NCI-H2029 (cell line): Measurements from ENCODE around the gene LYRM7.
"Not testable (repeated sequence)": the region's sequence is repeated elsewhere in the genome, so short reads cannot be mapped to it uniquely, and the experiment has no call there.

Experiments used
- DNase-seq: peaks from one replicate; lab custom pipeline; 2025; lab: John Stamatoyannopoulos, UW

Gene LYRM7

GRCh38 chr5:131221008-131221703 is 50.4 kb downstream of the LYRM7 start:
- DNase-seq, result no peak

DNA sequence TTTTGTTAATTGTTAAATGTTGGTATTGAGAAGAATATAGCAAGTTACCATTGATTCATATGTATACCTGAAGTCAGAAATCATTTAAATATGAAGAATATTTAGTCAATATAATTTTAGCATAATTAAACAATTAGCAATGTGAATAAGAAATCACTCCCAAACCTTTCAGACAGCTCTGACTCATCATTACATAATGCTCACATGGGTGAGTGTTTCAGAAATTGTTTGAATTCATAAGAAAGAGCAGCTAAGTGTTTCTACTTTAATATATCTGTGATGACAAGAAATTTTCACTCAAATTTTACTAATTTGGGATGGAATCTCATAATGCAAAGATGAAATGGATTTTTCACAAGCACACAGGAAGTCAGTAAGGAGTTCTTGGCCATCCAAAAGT is 51.1 kb downstream of the LYRM7 start:
- no peak for DNase-seq

DNA sequence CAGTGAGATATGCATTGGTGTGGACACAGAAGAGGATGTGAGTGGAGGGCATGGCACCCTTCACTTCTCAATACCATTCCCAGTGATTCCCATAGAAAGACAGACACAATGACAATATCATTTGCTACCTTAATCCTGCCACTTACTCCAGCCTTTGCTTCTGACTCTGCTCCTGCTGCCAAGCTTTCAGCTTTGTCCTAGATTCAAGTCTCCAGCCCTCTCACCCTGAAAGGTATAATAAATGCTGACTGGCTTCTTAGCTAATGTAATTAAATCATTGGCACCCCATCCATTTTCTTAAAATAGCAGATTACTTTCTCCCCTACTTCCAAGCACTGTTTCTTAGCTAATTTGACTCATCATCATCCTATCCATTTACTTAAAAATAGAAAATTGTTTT is 52.0 kb downstream of the LYRM7 start:
- no peak for DNase-seq

DNA sequence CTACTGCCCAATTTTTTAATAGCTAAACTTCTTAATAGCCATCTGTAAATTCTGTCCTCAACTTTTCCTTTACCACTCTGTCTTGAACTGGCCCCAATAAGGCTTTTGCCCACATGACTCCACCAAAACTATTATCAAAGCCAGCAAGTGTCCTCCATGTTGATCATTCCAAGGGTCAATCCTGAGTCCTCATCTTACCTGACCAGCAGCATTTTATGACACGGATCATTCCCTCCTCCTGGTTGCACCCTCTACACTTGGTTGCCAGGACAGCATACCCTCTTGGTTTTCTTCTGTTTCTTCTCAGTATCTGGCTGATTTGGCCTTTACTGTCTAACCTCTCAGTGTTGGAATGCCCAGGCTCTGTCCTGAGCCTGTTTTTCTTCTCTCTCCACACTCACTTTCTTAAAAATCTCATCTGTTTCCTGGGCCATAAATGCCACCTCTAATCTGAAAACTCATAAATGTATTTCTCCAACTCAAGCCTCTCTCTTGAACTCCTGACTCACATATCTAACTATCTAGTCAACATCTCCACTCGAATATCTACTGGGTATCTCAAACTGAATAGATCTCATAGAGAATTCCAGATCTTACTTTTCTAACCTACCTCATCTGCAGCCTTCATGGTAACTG is 53.1 kb downstream of the LYRM7 start:
- DNase-seq, result no peak

DNA sequence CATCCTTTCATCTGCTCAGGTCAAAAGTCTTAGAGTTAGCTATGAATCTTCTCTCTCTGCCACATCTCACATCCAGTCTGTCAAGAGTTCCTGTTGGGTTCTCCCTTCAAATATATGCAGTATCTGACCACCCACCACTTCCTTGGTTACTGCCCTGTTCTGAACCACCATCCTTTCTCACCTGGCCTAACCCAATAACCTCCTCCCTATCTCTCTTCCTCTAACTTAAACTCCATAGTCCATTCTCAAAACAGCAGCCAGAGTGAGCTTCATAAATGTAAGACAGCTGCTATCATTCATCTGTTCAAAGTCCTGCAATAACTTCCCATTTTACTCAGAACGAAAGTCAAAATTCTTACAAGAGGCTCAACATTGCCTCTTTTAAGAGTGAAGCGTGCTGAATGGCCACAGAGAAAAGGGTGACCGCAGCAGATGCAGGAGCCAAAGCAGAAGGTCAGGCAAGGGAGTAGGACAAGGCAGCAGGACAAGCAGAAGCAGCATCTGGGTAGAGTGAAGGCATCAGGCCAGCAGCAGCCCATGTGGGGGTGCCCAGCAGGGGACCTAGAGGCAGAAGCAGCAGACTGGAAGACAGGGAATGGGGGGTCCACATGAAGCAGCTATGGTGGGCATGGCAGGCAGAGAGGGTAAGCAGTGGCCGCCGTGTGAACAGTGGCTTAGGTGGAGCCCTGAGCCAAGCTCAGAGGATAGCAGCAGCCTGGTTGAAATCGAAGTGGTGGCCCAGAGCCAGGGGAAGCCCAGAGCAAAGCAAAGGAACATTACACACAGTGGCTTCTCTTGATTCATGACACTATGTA is 53.9 kb downstream of the LYRM7 start:
- DNase-seq, result no peak

DNA sequence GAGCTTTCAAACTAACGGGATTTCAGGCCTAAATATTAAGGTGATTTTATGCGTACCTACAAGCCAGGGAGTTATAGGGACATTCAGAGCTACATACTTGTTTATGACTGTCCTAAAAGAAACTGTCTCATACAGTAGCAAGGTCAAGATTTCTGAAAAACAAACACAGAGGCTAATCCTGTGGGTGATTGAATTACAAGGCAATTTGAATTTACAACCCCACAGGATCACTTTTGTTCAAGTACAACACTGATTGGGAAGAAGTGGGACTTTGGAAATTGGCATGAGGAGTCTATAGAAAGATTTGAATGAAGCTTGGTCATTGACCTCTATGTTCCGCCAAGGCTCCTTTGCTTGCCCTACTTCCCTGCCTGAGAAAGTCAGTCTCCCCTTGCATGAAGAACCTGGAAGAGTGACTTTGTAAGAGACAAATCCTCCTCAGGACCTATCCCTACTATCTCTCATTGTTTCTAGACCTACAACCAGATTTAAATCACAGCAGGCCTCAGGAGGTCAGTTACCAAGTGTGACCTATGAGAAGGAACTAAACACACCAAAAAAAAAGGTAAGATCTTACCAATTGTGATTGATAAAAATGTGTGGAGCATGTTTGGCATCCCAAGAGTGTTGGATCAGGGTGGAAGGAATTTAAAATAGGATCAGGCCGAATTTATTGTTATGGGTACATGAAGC is 54.7 kb downstream of the LYRM7 start:
- no peak for DNase-seq

- no peak for DNase-seq
Measured at GRCh38 chr5:131226899-131227298, 56.2 kb downstream of the LYRM7 start.

DNA sequence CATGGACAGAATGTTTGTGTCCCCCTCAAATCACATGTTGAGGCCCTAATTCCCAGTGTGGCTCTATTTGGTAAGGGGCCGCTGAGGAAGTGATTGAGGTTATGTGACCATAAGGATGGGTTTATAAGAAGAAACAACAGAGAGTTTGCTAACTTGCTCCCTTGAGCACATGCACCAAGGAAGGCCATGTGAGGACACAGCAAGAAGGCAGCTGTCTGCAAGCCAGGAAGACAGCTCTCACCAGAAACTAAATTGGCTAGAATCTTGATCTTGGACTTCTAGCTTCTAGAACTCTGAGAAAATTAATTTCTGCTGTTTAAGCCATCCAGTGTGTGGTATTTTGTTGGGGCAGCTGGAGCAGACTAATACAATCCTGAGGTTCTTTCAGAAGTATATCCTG is 57.9 kb downstream of the LYRM7 start:
- DNase-seq, result no peak

DNA sequence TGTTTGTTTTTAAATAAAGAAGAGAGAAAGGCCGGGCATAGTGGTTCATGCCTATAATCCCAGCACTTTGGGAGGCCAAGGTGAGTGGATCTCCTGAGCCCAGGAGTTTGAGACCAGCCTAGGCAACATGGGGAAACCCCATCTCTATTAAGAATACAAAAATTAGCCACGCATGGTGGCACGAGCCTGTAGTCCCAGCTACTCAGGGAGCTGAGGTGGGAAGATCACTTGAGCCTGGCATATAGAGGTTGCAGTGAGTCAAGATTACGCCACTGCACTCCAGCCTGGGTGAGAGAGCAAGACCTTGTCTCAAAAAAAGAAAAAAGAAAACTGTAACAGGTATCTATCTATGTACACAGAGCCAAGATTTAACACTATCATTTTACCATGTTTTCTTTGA is 58.9 kb downstream of the LYRM7 start:
- no peak for DNase-seq

GRCh38 chr5:131230406-131230805 is 59.7 kb downstream of the LYRM7 start:
- DNase-seq, result no peak

- DNase-seq, result no peak
Measured at GRCh38 chr5:131239686-131240085, 68.9 kb downstream of the LYRM7 start.

DNA sequence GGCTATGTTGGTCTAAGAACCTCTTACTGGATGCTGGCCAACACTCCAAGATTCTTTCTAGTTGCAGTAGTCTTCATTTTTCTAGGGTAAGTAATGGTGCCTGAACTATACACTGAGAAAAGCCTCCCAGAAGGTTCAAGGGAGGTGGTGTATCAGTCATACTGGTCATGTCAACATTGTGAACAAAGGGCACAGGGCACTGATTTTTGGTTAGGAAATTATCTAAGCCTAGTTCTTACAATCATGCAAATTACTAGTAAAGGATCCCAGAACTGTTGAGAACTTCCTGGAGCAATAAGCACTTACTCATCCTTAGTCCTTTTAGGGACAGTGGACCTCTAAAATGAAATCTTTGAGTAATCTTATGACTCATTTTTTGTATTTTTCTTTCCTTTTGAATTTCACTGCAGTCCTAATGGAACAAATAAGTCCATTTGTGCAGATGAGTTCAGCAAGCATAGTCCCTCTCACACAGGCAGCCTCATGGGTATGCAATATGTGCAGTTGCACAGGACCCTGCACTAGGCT is 72.0 kb downstream of the LYRM7 start:
- no peak for DNase-seq

DNA sequence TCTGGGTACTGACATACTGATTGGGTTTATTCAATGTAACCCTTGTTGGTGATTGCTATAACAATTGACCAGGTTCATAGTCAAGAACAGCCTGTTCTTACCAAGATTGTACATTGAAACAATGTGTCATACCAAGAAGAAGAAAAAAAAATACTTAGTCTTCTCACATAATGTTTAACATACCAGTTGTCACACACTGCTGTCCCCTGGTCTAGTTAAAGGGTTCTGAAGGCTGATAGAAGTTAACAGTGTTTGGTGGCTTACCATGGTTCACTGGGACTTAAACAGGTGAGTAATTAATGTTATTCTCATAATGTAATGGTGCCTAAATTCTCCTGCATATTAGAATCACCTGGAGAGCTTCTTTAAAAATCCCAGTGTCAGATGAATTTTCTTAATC is 74.6 kb downstream of the LYRM7 start:
- no peak for DNase-seq

DNA sequence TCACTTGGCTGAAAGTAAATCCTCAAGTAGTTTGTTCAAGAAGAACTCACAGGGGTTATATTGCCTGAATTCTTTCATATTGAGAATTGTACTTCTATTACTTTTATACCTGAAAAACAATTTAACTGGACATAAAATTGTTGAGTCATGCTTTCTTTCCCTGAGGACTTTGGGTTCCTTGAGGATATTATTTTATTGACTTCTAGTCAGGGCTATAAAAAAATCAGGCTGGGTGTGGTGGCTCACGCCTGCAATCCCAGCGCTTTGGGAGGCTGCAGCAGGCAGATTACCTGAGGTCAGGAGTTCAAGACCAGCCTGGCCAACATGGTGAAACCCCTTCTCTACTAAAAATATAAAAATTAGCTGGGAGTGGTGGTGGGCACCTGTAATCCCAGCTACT is 75.2 kb downstream of the LYRM7 start:
- DNase-seq, result no peak

DNA sequence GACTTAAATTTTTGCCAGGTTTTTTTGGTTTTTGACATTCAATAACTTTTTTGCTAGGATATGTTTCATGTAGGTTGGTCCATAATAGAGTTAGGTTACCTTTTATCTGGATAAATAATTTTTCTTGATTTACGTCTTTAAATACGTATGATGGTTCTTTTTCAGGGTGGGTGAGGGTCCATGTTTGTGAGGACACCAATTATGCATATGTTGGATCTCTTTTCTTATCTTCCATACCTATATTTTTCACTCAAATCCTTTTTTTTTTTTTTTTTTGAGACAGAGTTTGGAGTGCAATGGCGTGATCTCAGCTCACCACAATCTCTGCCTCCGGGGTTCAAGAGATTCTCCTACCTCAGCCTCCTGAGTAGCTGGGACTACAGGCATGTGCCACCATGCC is 75.8 kb downstream of the LYRM7 start:
- DNase-seq, result no peak

- DNase-seq, result no peak
Measured at GRCh38 chr5:131250751-131251475, 80.2 kb downstream of the LYRM7 start.

DNA sequence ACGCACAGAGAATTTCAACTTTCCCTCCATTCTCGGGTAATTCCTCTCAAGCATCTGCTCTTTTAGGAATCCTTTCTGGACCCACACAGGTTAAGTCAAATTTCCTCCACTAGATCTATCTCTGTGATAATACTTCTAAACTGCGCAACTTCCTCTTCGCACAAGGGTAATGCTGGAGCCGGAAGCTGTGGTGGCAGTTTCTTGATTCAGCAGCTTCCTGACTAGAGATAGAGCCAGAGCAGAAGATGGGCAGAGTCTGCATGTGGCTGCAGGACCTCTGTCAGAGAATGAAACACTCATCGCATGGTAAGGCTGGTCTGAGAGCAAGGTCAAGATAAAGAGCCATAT is 82.1 kb downstream of the LYRM7 start:
- DNase-seq, result no peak

- not testable (repeated sequence) for DNase-seq
Measured at GRCh38 chr5:131254025-131254424, 83.3 kb downstream of the LYRM7 start.

DNA sequence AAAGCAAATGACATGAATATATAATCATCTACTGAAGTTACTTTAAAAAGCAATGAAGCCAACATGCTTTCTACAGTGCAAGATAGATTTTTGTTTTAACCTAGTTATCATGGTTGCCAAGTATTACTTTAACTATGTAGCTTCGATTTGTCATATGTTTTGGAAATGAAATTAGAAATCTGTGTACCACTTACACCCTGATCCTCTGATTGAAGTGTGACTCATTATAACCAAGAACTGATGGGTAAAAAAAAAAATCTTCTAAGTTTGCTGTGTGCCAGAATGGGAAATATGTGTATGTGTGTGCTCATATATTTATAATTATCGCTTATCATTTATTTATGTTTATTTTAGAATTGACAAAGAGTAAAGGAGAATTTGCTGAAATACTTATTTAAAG is 84.0 kb downstream of the LYRM7 start:
- DNase-seq, result no peak
